K562 (cell line): ENCODE results near the gene KNG1. TPM values are rescaled to one million over a fixed set of nuclear protein-coding genes. Genes with fewer than 3 reads are reported as not detected.

ENCODE experiments used
- CEBPB ChIP-seq: fragments of 450-650 bp; IDR thresholded peaks from 2 replicates; pipeline ENCODE4 v1.6.1; 2016; ENCODE audit warnings: missing genetic modification characterization, missing compliant biosample characterization
- CREB3 ChIP-seq: fragments of 450-650 bp; conservative IDR thresholded peaks from 2 replicates; pipeline ENCODE4 v1.6.1; 2016; ENCODE audit warnings: missing genetic modification characterization, low read depth, mild to moderate bottlenecking, missing compliant biosample characterization, moderate library complexity
- CREM ChIP-seq: IDR thresholded peaks from 2 replicates; pipeline ENCODE4 v1.6.1; 2014; ENCODE audit warnings: antibody characterized with exemption, low read depth
- ELF4 ChIP-seq: fragments of 450-650 bp; formaldehyde crosslinking; IDR thresholded peaks from 2 replicates; pipeline ENCODE4 v1.4.0; 2022; ENCODE audit warnings: missing genetic modification characterization
- HNRNPL ChIP-seq: fragments of 200-400 bp; formaldehyde crosslinking; IDR thresholded peaks from 2 replicates; pipeline ENCODE4 v1.6.1; 2017; ENCODE audit warnings: low read depth, mild to moderate bottlenecking, low read length
- HNRNPUL1 ChIP-seq: fragments of 200-400 bp; formaldehyde crosslinking; IDR thresholded peaks from 2 replicates; pipeline ENCODE4 v1.6.1; 2017; ENCODE audit warnings: low read length
- HOMEZ ChIP-seq: fragments of 250-450 bp; sonication (Bioruptor Pico); IDR thresholded peaks from 2 replicates; pipeline ENCODE4 v1.4.0; 2020; ENCODE audit warnings: mild to moderate bottlenecking, moderate library complexity
- ID3 ChIP-seq, 2 experiments: fragments of 250-450 bp in 1 of 2; fragments of 450-650 bp in 1 of 2; sonication (Bioruptor Pico) in 1 of 2; IDR thresholded peaks; 2 replicates each; pipeline versions ENCODE4 v1.6.1 to v1.8.0; 2016 to 2021; ENCODE audit warnings: mild to moderate bottlenecking in 2 of 2, moderate library complexity in 2 of 2, missing compliant biosample characterization in 1 of 2, missing genetic modification characterization in 1 of 2
- MAFK ChIP-seq: IDR thresholded peaks from 2 replicates; pipeline ENCODE4 v1.6.1; 2011; ENCODE audit warnings: low read length, improper control_type of control experiment
- MAZ ChIP-seq, 2 experiments: fragments of 450-650 bp in 1 of 2; sonication (generic) in 1 of 2; formaldehyde crosslinking; IDR thresholded peaks in 1 of 2; conservative IDR thresholded peaks in 1 of 2; 2 replicates each; pipeline versions ENCODE4 v1.4.0 to v1.5.0; 2020; ENCODE audit warnings: mild to moderate bottlenecking in 1 of 2, missing genetic modification reagents in 1 of 2
- NCOA4 ChIP-seq: fragments of 450-650 bp; IDR thresholded peaks from 2 replicates; pipeline ENCODE4 v1.6.1; 2018; ENCODE audit warnings: mild to moderate bottlenecking; ENCODE audit not compliant: partially characterized antibody
- NFE2 ChIP-seq: IDR thresholded peaks from 2 replicates; pipeline ENCODE4 v1.6.1; 2014; ENCODE audit warnings: antibody characterized with exemption, low read depth
- POLR3G ChIP-seq: IDR thresholded peaks from 2 replicates; pipeline ENCODE4 v1.6.1; 2011; ENCODE audit not compliant: insufficient read length, insufficient replicate concordance; ENCODE audit errors: extremely low read depth
- PPARD ChIP-seq: fragments of 250-450 bp; sonication (Bioruptor Pico); IDR thresholded peaks from 2 replicates; pipeline ENCODE4 v1.8.0; 2022; ENCODE audit warnings: inconsistent platforms, mild to moderate bottlenecking, moderate library complexity
- STAT5A ChIP-seq: IDR thresholded peaks from 2 replicates; pipeline ENCODE4 v1.6.1; 2012; ENCODE audit warnings: low read length, inconsistent platforms, borderline replicate concordance
- TCF15 ChIP-seq: fragments of 250-450 bp; sonication (Bioruptor Pico); IDR thresholded peaks from 2 replicates; pipeline ENCODE4 v1.8.0; 2022; ENCODE audit warnings: moderate library complexity, mild to moderate bottlenecking, inconsistent platforms
- TEAD2 ChIP-seq: fragments of 450-650 bp; IDR thresholded peaks from 2 replicates; pipeline ENCODE4 v1.6.1; 2016; ENCODE audit warnings: missing genetic modification characterization, control low read depth, missing compliant biosample characterization
- TSHZ1 ChIP-seq: fragments of 250-450 bp; sonication (Bioruptor Pico); IDR thresholded peaks from 2 replicates; pipeline ENCODE4 v1.4.0; 2020; ENCODE audit warnings: mild to moderate bottlenecking, moderate library complexity
- ZNF41 ChIP-seq: fragments of 250-450 bp; sonication (Bioruptor Pico); conservative IDR thresholded peaks from 2 replicates; pipeline ENCODE4 v1.4.0; 2020; ENCODE audit warnings: mild to moderate bottlenecking
- ZNF695 ChIP-seq: fragments of 450-650 bp; formaldehyde crosslinking; IDR thresholded peaks from 2 replicates; pipeline ENCODE4 v1.4.0; 2020; ENCODE audit warnings: mild to moderate bottlenecking, moderate library complexity
- polyA plus RNA-seq, 8 experiments: library from polyadenylated mRNA; depleted of rRNA in 4 of 8; stranded (reverse) in 5 of 8; unstranded in 3 of 8; fragments of >200 nt; fragmentation: Nextera tagmentation in 2 of 8; fragmentation: Illumina TruSeq in 1 of 8; extraction: Ambion mirVana in 2 of 8; extraction: Trizol in 1 of 8; gene quantifications; 2 replicates each; pipeline versions ENCODE4 v1.2.1 to v1.2.3, GENCODE V29; 2011 to 2014; ENCODE audit warnings: inconsistent platforms in 1 of 8, missing spikeins in 1 of 8
- total RNA-seq, 7 experiments: library from RNA; depleted of rRNA in 6 of 7; stranded (reverse); fragments of >200 nt in 6 of 7; fragmentation: Illumina TruSeq in 2 of 7; extraction: Trizol in 2 of 7; gene quantifications; 2 replicates each; pipeline versions ENCODE4 v1.2.1 to v1.2.3, GENCODE V29; 2011 to 2021; ENCODE audit warnings: low replicate concordance in 1 of 7

KNG1 gene
- total and polyA plus RNA-seq, 9 of the 15 experiments (the other 6 are each of a cell fraction or from before 2014, with no cell fraction given) = 0.09 TPM; not detected in 8

GRCh38 chr3:186784820-186785494 lies 67.8 kb downstream of the KNG1 start (continued):
- TF ChIP-seq PPARD (CRISPR knock-in tag) (no peak), HNRNPL (peak; percentile 89), TCF15 (no peak), MAZ (CRISPR knock-in tag; conservative IDR thresholded peaks at IDR 0.05 in 1 of 2, IDR thresholded peaks at IDR 0.05 in 1 of 2) (no peak), POLR3G (no peak), ZNF695 (CRISPR knock-in tag) (no peak), ID3 (CRISPR knock-in tag; IDR thresholded peaks at IDR 0.05) (no peak), ID3 (tag; IDR thresholded peaks at IDR 0.05) (no peak), TSHZ1 (CRISPR knock-in tag) (no peak), CREB3 (tag) (no peak), CREM (no peak), NFE2 (no peak), CEBPB (tag) (peak; percentile 53), HNRNPUL1 (0 out of 2 replicates have a peak, but pooled peaks have one; percentile 67), TEAD2 (tag) (no peak), STAT5A (no peak), ZNF41 (CRISPR knock-in tag) (no peak), MAFK (no peak), NCOA4 (no peak), ELF4 (CRISPR knock-in tag) (no peak), HOMEZ (no peak)
